ENCODE results near the gene MRC1. TPM values are rescaled to one million over a fixed set of nuclear protein-coding genes. Genes with fewer than 3 reads are reported as not detected.

MRC1 gene
- total and polyA plus RNA-seq, 2 experiments from 2014 or later, result not detected

DNA sequence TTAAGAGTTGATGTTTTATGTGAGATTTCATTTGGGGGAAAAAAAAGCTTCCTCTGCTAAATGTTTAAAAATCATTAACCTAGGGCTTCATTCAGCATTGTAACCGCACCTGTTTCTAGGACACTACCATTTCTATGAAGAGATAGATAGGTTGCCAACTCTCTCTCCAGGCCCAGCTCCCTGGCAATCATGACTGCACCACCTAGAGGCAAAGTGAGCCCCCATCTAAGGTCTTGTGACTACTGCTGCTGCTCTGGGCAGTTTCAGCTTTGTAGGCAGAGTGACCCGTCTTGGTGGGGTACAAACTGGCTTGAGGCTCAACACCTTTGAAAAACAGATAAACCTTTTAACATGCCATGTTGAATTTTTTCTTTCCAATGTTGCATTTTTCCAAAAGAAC, 27.3 kb upstream of the MRC1 start:
- H3K27me3 Mint-ChIP-seq (ENCODE audit: insufficient read depth, low read depth, poor library complexity), result peaks cover 4% of the 10 kb centered on the region
- peak; percentile 89 for ATAC-seq
- DNase-seq (ENCODE audit: low spot score), result peak; percentile 56

More for the DNA sequence above, 27.3 kb upstream of the MRC1 start:
- no peaks in the 10 kb centered on the region for H3K9me3 Mint-ChIP-seq
- H3K36me3 Mint-ChIP-seq (ENCODE audit: low read depth), result no peaks in the 10 kb centered on the region
- Histone ChIP-seq H3K4me2 (no peak overlapping the region), H3K27me3 (ENCODE audit: insufficient read depth) (no peaks in the 10 kb centered on the region), H2AFZ (no peak overlapping the region), H3K79me2 (replicated peaks; ENCODE audit: insufficient read depth) (no peaks in the 10 kb centered on the region), H3K4me1 (ENCODE audit: insufficient read depth) (no peaks in the 10 kb centered on the region), H3F3A (replicated peaks; ENCODE audit: low read depth) (no peaks in the 10 kb centered on the region), H3K27ac (ENCODE audit: low read depth) (no peak overlapping the region), H3K9me2 (ENCODE audit: insufficient read depth) (no peaks in the 10 kb centered on the region), H3K4me3 (no peak overlapping the region), H3K36me3 (ENCODE audit: insufficient read depth) (no peaks in the 10 kb centered on the region), H4K20me1 (replicated peaks; ENCODE audit: insufficient read depth) (no peaks in the 10 kb centered on the region)
- H3K4me3 Mint-ChIP-seq, result no peak overlapping the region
- no peak overlapping the region for H3K27ac Mint-ChIP-seq
- no peaks in the 10 kb centered on the region for H3K4me1 Mint-ChIP-seq
- TF ChIP-seq EZH2phosphoT487 (IDR thresholded peaks at IDR 0.05; ENCODE audit: unreplicated experiment), result no peak
- TF ChIP-seq, protein P1, sequence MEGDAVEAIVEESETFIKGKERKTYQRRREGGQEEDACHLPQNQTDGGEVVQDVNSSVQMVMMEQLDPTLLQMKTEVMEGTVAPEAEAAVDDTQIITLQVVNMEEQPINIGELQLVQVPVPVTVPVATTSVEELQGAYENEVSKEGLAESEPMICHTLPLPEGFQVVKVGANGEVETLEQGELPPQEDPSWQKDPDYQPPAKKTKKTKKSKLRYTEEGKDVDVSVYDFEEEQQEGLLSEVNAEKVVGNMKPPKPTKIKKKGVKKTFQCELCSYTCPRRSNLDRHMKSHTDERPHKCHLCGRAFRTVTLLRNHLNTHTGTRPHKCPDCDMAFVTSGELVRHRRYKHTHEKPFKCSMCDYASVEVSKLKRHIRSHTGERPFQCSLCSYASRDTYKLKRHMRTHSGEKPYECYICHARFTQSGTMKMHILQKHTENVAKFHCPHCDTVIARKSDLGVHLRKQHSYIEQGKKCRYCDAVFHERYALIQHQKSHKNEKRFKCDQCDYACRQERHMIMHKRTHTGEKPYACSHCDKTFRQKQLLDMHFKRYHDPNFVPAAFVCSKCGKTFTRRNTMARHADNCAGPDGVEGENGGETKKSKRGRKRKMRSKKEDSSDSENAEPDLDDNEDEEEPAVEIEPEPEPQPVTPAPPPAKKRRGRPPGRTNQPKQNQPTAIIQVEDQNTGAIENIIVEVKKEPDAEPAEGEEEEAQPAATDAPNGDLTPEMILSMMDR (conservative IDR thresholded peaks at IDR 0.05; ENCODE audit: low read depth in 2 of 2), result peak; percentile 26 to 65; a peak in 3 of 4 replicates
- TF ChIP-seq POLR2AphosphoS5 (IDR thresholded peaks at IDR 0.05; ENCODE audit: low read depth), result no peak
- TF ChIP-seq, protein P2, sequence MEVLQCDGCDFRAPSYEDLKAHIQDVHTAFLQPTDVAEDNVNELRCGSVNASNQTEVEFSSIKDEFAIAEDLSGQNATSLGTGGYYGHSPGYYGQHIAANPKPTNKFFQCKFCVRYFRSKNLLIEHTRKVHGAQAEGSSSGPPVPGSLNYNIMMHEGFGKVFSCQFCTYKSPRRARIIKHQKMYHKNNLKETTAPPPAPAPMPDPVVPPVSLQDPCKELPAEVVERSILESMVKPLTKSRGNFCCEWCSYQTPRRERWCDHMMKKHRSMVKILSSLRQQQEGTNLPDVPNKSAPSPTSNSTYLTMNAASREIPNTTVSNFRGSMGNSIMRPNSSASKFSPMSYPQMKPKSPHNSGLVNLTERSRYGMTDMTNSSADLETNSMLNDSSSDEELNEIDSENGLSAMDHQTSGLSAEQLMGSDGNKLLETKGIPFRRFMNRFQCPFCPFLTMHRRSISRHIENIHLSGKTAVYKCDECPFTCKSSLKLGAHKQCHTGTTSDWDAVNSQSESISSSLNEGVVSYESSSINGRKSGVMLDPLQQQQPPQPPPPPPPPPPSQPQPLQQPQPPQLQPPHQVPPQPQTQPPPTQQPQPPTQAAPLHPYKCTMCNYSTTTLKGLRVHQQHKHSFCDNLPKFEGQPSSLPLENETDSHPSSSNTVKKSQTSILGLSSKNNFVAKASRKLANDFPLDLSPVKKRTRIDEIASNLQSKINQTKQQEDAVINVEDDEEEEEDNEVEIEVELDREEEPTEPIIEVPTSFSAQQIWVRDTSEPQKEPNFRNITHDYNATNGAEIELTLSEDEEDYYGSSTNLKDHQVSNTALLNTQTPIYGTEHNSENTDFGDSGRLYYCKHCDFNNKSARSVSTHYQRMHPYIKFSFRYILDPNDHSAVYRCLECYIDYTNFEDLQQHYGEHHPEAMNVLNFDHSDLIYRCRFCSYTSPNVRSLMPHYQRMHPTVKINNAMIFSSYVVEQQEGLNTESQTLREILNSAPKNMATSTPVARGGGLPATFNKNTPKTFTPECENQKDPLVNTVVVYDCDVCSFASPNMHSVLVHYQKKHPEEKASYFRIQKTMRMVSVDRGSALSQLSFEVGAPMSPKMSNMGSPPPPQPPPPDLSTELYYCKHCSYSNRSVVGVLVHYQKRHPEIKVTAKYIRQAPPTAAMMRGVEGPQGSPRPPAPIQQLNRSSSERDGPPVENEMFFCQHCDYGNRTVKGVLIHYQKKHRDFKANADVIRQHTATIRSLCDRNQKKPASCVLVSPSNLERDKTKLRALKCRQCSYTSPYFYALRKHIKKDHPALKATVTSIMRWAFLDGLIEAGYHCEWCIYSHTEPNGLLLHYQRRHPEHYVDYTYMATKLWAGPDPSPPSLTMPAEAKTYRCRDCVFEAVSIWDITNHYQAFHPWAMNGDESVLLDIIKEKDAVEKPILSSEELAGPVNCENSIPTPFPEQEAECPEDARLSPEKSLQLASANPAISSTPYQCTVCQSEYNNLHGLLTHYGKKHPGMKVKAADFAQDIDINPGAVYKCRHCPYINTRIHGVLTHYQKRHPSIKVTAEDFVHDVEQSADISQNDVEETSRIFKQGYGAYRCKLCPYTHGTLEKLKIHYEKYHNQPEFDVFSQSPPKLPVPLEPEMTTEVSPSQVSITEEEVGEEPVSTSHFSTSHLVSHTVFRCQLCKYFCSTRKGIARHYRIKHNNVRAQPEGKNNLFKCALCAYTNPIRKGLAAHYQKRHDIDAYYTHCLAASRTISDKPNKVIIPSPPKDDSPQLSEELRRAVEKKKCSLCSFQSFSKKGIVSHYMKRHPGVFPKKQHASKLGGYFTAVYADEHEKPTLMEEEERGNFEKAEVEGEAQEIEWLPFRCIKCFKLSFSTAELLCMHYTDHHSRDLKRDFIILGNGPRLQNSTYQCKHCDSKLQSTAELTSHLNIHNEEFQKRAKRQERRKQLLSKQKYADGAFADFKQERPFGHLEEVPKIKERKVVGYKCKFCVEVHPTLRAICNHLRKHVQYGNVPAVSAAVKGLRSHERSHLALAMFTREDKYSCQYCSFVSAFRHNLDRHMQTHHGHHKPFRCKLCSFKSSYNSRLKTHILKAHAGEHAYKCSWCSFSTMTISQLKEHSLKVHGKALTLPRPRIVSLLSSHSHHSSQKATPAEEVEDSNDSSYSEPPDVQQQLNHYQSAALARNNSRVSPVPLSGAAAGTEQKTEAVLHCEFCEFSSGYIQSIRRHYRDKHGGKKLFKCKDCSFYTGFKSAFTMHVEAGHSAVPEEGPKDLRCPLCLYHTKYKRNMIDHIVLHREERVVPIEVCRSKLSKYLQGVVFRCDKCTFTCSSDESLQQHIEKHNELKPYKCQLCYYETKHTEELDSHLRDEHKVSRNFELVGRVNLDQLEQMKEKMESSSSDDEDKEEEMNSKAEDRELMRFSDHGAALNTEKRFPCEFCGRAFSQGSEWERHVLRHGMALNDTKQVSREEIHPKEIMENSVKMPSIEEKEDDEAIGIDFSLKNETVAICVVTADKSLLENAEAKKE (CRISPR knock-in tag; IDR thresholded peaks at IDR 0.05), result no peak
- TF ChIP-seq, protein P3, sequence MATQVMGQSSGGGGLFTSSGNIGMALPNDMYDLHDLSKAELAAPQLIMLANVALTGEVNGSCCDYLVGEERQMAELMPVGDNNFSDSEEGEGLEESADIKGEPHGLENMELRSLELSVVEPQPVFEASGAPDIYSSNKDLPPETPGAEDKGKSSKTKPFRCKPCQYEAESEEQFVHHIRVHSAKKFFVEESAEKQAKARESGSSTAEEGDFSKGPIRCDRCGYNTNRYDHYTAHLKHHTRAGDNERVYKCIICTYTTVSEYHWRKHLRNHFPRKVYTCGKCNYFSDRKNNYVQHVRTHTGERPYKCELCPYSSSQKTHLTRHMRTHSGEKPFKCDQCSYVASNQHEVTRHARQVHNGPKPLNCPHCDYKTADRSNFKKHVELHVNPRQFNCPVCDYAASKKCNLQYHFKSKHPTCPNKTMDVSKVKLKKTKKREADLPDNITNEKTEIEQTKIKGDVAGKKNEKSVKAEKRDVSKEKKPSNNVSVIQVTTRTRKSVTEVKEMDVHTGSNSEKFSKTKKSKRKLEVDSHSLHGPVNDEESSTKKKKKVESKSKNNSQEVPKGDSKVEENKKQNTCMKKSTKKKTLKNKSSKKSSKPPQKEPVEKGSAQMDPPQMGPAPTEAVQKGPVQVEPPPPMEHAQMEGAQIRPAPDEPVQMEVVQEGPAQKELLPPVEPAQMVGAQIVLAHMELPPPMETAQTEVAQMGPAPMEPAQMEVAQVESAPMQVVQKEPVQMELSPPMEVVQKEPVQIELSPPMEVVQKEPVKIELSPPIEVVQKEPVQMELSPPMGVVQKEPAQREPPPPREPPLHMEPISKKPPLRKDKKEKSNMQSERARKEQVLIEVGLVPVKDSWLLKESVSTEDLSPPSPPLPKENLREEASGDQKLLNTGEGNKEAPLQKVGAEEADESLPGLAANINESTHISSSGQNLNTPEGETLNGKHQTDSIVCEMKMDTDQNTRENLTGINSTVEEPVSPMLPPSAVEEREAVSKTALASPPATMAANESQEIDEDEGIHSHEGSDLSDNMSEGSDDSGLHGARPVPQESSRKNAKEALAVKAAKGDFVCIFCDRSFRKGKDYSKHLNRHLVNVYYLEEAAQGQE (IDR thresholded peaks at IDR 0.05; ENCODE audit: unreplicated experiment), result no peak

All from GM23338 (cell line).